CD4-positive, alpha-beta T cell treated with Interferon alpha-2 for 1 hour (primary cell): ENCODE data around the gene AQP12B.
"Not testable (repeated sequence)": the region's sequence is repeated elsewhere in the genome, so short reads cannot be mapped to it uniquely, and the experiment has no call there.

Experiments used
- DNase-seq, 2 donors: peaks; one replicate each; pipeline ENCODE4 v3.0.0-alpha.2; 2020 to 2022

Gene AQP12B

GRCh38 chr2:240701091-240701735, 18.5 kb upstream of the AQP12B start:
- no peak for DNase-seq

- not testable (repeated sequence) for DNase-seq
Measured at GRCh38 chr2:240700616-240701015, 17.9 kb upstream of the AQP12B start.

- DNase-seq = not testable (repeated sequence)
Measured at GRCh38 chr2:240699835-240700234, 17.1 kb upstream of the AQP12B start.

- not testable (repeated sequence) for DNase-seq
Measured at GRCh38 chr2:240698852-240699561, 16.3 kb upstream of the AQP12B start.

- not testable (repeated sequence) for DNase-seq
Measured at GRCh38 chr2:240696469-240696868, 13.8 kb upstream of the AQP12B start.

- DNase-seq = not testable (repeated sequence)
Measured at GRCh38 chr2:240695593-240695992, 12.9 kb upstream of the AQP12B start.

GRCh38 chr2:240694304-240694703, 11.6 kb upstream of the AQP12B start:
- DNase-seq = not testable (repeated sequence)

GRCh38 chr2:240692583-240693561, 10.2 kb upstream of the AQP12B start:
- not testable (repeated sequence) for DNase-seq

- DNase-seq = not testable (repeated sequence)
Measured at GRCh38 chr2:240691631-240692420, 9.1 kb upstream of the AQP12B start, which contains the start of gene AQP12A. Gene AQP12A, plus strand, starts transcription at chr2:240691866. Its CDS starts 48 bp downstream, at chr2:240691914.

- DNase-seq = not testable (repeated sequence)
Measured at GRCh38 chr2:240691075-240691427, 8.4 kb upstream of the AQP12B start.

GRCh38 chr2:240690421-240691074, 7.9 kb upstream of the AQP12B start:
- not testable (repeated sequence) for DNase-seq

- DNase-seq = no peak
Measured at GRCh38 chr2:240689975-240690374, 7.3 kb upstream of the AQP12B start.

- no peak for DNase-seq
Measured at GRCh38 chr2:240688553-240688919, 5.9 kb upstream of the AQP12B start.

GRCh38 chr2:240687741-240688552, 5.3 kb upstream of the AQP12B start:
- no peak for DNase-seq

- DNase-seq = no peak
Measured at GRCh38 chr2:240687045-240687740, 4.5 kb upstream of the AQP12B start.

- DNase-seq = no peak
Measured at GRCh38 chr2:240686460-240686859, 3.8 kb upstream of the AQP12B start.

GRCh38 chr2:240685771-240686371, 3.2 kb upstream of the AQP12B start:
- DNase-seq = no peak

- not testable (repeated sequence) for DNase-seq
Measured at GRCh38 chr2:240683980-240684728, 1.5 kb upstream of the AQP12B start.
